Activated T-cell treated with anti-CD3 and anti-CD28 coated beads for 1 hour (primary cell): ENCODE measurements around the gene RAD51B.
"Not testable (repeated sequence)": the region's sequence is repeated elsewhere in the genome, so short reads cannot be mapped to it uniquely, and the experiment has no call there.

ENCODE experiments used
- DNase-seq: peaks from one replicate; pipeline ENCODE4 v3.0.0-alpha.2; 2020; ENCODE audit warnings: low read depth

Gene RAD51B

GRCh38 chr14:68212361-68212760 is 392.8 kb downstream of the RAD51B start:
- no peak for DNase-seq

GRCh38 chr14:68214431-68214830 is 394.9 kb downstream of the RAD51B start:
- no peak for DNase-seq

DNA sequence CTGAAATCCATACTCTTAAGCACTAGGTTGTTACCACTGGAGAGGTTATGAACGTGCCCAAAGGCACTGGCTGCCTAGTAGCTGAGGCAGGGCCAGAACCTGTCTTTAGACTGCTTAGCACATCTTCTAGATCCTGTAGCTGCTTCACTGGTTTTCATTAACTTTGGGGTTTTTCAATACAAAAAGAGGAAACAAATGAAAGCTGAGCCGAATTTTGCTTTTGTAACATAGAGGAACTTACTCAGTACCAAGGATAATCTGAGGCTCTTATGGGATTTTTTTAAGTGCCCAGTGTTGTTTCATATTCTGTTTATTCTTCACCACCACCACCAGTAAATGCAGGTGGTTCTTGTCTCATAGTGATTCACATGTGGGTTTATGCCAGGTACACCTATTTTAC is 396.1 kb downstream of the RAD51B start:
- no peak for DNase-seq

GRCh38 chr14:68216079-68216478 is 396.5 kb downstream of the RAD51B start:
- no peak for DNase-seq

DNA sequence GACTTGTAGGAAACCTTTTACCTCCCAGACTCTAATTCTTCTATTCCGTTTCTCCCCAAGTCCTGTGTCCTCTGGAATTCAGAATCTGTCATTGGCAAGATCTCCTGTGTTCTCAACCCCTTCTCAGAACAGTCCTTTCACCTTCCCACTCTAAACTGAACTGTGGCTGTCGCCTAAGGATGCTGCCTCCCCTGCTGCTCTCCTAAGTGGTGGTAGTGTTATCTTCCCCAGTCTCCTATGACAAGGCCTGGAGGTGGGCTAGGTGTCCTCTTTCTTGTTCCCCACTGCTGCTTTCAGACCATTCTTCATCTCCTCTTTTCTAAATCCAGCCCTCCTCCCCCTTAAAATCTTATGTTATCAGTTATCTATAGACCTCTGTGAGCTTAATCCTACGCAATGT is 397.4 kb downstream of the RAD51B start:
- no peak for DNase-seq

DNA sequence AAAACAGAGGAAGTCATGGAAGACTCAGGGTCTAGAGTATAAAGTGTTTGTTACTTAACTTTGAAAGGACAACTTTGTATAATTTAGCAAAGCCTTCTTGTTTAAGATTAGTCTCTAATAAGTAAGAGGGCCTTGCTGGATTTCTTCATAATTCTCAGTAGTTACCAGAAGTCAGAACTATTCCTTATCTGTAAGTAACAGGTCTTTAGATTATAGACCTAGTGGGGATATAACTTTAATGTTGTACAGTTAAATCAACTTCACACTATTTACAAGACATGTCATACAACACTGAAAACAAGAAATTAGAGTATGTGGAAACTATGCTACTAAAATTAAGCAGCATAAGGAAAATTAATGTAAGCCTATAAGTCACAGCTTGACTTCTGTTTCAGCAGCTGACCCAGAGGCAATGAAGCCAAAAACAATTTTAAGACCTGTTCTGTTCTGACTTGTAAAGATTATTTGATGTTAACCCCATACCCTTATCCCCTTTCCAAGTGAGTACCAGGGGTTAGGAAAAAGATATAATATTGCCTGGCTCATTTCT is 398.3 kb downstream of the RAD51B start:
- DNase-seq: no peak

GRCh38 chr14:68219407-68219806 is 399.8 kb downstream of the RAD51B start:
- no peak for DNase-seq

DNA sequence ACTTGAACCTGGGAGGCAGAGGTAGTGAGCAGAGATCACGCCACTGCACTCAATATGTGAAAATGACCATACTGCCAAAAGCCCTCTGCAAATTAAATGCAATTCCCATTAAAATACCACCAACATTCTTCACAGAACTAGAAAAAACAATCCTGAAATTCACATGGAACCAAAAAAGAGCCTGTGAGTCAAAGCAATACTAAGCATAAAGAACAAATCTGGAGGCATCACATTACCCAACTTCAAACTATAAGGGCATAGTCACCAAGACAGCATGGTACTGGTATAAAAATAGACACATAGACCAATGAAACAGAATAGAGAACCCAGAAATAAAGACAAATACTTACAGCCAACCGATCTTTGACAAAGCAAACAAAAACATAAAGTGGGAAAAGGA is 401.5 kb downstream of the RAD51B start:
- DNase-seq: not testable (repeated sequence)

- DNase-seq: no peak
These were observed 402.6 kb downstream of the RAD51B start for GRCh38 chr14:68222154-68222553.

DNA sequence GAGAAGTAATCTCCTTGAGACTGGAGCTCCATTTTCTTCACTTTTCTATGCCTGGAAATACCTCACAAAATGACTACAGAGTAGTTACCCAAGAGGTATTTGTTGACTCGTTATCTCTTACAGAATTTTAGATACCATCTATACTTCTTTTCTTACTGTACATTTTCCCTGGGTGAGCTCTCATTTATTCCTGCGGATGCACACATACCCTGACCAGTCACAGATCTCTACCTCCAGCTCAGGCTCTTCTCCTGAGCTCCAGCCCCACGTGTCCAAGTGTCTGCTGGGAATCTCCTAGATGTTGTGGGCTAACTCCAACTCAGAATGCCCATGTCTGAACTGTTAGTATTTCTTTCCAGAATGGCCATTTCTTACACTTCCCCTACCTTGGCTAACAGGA is 403.1 kb downstream of the RAD51B start:
- no peak for DNase-seq

- no peak for DNase-seq
These were observed 404.1 kb downstream of the RAD51B start for GRCh38 chr14:68223631-68224030.

GRCh38 chr14:68225321-68225720 is 405.7 kb downstream of the RAD51B start:
- DNase-seq: no peak

DNA sequence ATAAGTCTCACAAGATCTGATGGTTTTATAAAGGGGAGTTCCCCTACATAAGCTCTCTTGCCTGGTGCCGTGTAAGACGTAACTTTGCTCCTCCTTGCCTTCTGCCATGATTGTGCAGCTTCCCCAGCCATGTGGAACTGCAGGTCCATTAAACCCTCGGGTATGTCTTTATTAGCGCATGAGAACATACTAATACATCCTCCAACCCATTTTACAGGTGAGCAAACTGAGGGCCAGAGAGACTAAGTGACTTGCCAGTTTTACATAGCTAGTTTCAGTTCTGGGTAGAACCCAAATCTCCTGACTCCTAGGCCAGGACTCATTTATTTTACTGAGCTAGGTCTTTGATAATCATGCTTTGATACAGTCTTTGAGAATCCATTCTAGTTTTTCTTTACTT is 406.9 kb downstream of the RAD51B start:
- no peak for DNase-seq

DNA sequence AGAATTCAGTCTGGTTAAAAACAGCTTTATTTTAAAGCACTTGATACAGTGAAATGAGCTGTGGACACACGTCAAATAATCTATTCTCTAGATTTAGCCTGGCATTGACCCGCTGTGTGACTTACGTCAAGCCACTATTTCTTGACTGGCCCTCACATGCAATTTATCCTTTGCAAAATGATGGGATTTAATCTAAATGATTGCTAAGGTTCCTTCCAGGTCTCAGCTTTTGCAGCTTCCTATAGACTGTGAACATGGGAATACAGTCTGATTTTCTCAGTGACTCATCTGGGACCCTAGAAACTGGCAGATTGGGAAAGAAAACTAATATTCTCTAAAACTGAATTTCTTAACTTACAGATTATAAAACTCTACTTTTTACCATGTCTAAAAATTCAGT is 409.1 kb downstream of the RAD51B start:
- DNase-seq: no peak

- no peak for DNase-seq
These were observed 410.0 kb downstream of the RAD51B start for GRCh38 chr14:68229423-68230100.

- DNase-seq: no peak
These were observed 410.8 kb downstream of the RAD51B start for GRCh38 chr14:68230202-68230949.

GRCh38 chr14:68230950-68231717 is 411.6 kb downstream of the RAD51B start:
- DNase-seq: no peak

DNA sequence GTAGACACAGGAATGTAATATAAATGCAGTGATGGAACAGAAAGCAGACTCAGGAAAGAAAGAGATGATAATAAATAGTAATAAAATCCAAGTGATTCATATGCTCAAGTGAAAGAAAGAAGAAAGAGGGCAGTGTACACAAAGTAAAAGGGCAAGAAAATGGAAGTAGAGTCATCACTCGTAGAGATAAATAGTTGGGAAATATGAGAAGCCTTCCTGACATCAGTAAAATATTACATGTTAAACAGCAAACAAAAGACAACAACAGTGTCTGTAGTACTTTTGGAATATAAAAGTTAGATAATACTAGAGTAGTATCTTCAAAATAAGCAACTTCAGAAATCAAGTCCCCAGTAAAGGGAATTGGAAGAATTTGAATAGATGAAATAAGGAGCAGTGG is 412.3 kb downstream of the RAD51B start:
- no peak for DNase-seq

DNA sequence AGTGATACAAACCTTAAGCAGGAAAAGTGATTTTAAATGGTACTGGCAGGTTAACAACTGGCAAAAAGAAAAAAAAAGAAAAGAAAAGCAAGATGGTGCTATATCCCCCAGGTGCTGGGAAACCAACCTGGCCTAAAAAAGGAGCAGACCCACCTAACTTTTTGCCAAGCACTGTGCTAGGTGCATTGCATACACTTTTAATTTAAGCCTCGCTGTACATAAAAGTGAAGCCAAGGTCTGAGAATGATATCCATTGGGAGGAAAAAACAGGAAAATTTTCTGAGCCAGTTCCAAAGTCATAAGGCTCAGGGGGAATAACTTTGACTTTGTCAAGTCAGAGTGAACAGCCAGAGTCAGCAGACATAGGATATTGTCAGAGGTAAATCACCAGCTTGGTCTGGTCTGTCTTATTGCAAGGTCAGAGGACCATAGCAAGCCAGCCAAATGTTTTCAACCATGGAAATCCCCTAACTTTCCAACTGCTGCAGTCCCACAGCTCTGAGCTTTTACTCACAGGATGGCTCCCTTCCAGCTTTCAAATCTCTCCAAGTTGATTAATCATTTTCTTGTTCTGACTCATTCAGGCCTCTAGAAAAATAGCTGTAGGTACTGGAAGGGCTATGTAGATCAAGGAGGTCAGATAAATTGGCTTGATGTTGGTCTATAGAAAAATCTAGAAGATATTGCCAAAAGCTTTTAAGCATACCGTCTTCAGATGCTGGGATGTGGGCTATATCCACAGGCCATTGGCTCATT is 412.9 kb downstream of the RAD51B start:
- no peak for DNase-seq

GRCh38 chr14:68233101-68233784 is 413.7 kb downstream of the RAD51B start:
- DNase-seq: no peak
